ENCODE data around the gene NPNT. TPM values are rescaled to one million over a fixed set of nuclear protein-coding genes. Genes with fewer than 3 reads are reported as not detected.
"Not testable (repeated sequence)": the region's sequence is repeated elsewhere in the genome, so short reads cannot be mapped to it uniquely, and the experiment has no call there.

NPNT gene
- 100 to 1,000 TPM; 176 to 246 (median 217) TPM for polyA plus RNA-seq (ENCODE audit: insufficient read length in 4 of 4)

DNA sequence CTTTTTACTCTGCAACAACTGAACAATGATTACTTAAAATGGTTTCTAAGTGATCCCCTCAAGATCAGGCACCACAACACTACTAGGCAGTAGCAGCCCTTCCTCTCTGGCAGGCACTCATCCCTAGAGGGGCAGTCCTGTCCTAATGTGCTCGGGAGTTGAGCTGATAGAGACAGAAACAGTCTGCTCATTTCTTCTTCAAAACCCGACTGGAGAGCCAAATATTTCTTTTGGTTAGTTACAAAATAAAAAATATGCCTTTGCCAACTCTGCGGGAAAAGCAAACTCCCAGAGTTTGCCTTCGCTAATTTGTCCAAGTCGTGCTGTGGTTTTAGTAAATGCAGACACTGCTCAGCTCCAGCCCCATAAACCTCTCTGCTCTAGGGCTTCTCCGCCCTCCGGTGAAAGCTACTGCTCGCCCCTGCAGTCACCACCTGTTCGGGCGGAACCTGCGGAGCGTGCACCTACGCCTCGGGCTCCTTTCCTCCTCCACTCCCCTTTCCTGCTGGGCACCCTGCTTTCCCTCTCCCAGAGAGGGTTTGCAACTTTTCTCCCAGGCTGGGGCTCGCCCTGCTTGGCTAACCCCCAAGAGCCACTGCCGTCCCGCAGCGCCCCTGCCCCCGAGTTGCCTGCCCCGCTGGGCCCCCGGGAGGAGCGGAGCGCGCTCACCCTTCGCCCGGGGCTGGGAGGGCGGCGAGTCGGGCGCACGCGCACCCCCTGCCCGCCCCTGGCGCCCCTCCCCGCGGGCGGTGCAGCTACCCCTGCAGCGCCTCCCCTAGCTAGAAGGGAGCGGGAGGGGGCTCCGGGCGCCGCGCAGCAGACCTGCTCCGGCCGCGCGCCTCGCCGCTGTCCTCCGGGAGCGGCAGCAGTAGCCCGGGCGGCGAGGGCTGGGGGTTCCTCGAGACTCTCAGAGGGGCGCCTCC is at the start of gene NPNT:
Gene NPNT (plus strand): TSS at position 812 of the 923 bp plus-strand sequence. CDS start 182 bp downstream, outside the sequence.
- peak in 3 of 4 donors; percentile 28 to 38 (median 32) for DNase-seq (ENCODE audit: low read depth in 4 of 4, low spot score in 3 of 4)

DNA sequence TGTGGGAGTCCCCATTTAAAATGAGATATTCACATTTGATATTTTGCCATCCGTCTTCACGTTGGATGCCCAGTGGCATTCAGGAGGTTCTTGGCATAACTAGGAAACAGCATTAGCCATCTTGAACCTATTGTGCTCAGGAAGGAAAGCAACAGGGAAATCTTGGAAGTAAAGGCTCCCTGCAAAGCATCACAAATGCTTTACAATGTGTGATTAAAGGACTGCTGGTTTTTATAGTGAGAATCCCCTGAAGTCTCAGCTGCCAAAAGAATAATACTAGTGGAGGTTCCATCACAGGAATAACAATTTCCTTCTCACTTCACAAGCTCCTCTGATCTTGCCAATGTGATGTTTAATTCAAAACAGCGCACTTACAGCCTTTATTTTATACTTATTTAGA is 49.7 kb upstream of the NPNT start:
- no peak for DNase-seq (ENCODE audit: low read depth in 4 of 4, low spot score in 3 of 4)

DNA sequence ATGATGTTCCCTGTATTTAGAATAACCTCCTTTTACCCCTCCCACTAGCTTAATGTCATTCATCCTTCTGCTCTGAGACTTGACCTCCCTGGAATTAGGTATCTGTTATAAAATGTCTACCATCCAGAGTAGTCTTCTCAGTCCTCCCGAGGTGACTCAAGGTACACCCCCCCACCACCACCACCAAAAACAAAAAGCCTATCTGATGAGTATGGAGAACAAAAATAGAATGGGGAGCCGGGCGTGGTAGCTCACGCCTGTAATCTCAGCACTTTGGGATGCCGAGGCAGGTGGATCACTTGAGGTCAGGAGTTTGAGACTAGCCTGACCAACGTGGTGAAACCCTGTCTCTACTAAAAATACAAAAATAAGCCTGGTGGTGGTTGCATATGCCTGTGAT is 46.9 kb upstream of the NPNT start:
- DNase-seq (ENCODE audit: low read depth in 4 of 4, low spot score in 3 of 4), result not testable (repeated sequence)

DNA sequence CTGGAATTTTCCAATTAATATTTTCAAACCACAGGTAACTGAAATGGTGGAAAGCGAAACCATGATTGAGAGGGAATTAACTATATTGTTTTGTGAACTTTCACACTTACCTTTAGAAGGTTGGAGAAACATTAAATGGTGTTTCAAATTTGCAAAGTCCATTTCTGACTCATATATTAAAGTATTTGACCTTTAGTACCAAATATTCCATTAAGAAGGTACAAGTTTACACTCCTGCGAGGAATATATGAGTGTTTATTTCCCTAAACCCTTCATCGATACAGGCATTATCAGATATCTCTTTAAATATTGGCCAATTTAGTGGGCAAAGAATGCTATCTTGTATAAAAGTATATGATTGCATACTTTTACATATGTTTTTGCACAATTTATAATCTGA is 44.1 kb upstream of the NPNT start:
- no peak for DNase-seq (ENCODE audit: low read depth in 4 of 4, low spot score in 3 of 4)

- not testable (repeated sequence) for DNase-seq (ENCODE audit: low read depth in 4 of 4, low spot score in 3 of 4)
Observed at GRCh38 chr4:105852230-105852629, 43.0 kb upstream of the NPNT start.

DNA sequence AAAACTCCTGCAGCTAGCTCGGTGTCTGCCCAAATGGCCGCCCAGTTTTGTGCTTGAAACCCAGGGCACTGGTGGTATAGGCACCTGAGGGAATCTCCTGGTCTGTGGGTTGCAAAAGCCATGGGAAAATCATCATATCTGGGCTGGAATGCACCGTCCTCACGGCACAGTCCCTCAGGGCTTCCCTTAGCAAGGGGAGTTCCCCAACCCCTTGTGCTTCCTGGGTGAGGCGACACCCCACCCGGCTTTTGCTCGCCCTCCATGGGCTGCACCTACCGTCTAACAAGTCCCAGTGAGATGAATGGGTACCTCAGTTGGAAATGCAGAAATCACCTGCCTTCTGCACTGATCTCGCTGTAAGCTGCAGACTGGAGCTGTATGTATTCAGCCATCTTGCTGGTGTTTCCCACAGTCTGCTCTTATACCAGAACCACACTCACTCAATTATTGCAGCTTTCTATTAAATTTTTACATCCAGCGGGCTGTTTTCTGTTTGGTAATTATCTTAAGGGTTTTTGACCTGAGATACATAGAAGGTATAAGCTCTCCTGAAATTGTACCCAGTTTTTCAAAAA is 36.7 kb upstream of the NPNT start:
- DNase-seq (ENCODE audit: low read depth in 4 of 4, low spot score in 3 of 4), result no peak

- DNase-seq (ENCODE audit: low read depth in 4 of 4, low spot score in 3 of 4), result no peak
Observed at GRCh38 chr4:105859233-105859632, 36.0 kb upstream of the NPNT start.

DNA sequence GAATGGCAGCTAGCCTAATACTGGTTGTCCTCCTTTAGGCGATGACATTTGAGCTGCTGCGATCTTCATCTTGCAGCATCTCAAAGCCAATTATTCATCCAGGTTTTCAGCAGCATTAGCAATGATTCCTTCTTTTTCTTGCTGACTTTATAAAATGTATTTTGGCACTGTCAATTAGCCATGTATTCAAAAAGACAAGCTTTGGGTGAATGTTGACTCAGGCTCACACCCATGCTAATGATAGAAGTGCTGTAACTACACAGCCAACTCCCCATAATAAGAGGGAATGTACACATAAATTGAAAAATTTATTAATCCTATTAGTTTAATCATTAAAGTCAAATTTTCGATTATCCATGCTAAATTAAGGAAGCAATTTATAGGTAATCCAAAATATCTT is 24.3 kb upstream of the NPNT start:
- no peak for DNase-seq (ENCODE audit: low read depth in 4 of 4, low spot score in 3 of 4)

GRCh38 chr4:105871997-105872396 is 23.3 kb upstream of the NPNT start:
- DNase-seq (ENCODE audit: low read depth in 4 of 4, low spot score in 3 of 4), result no peak

DNA sequence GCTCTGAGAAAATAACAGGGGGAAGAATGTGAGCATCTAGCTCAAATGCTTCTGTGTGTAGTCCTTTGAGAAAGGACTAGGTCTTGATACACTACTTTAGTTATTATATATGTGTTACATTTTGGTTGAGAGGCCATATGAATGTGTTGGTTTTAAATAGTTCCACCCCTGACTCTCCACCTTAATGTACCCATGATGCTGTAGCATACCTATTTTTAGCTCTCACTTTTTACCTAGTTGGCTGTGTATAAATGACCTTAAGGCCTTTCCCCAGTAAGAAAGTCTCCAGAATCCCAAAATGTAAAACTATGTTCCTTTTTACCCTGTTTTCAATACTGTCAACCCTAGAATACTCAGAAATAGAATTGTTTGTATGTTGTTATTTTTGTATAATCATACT is 20.0 kb upstream of the NPNT start:
- DNase-seq (ENCODE audit: low read depth in 4 of 4, low spot score in 3 of 4), result no peak

DNA sequence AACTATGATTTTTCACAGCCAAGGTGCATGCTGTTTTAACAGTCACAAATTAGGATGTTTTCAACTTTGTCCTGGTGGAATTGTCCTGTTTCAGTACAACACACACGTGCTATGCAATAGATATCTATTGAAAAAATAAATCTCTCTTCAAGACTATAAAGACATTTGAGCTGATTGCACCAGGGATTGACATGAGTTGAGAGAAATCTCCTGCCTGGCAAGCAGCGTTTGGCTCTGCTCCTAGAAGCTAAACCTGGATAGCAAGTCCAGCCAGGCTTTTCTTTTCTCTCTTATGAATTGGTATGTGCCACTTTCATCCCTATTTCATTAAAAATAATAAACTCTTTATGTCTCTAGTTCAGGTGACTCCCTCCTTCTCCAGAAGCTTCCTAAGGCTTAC is 16.6 kb upstream of the NPNT start:
- no peak for DNase-seq (ENCODE audit: low read depth in 4 of 4, low spot score in 3 of 4)

DNA sequence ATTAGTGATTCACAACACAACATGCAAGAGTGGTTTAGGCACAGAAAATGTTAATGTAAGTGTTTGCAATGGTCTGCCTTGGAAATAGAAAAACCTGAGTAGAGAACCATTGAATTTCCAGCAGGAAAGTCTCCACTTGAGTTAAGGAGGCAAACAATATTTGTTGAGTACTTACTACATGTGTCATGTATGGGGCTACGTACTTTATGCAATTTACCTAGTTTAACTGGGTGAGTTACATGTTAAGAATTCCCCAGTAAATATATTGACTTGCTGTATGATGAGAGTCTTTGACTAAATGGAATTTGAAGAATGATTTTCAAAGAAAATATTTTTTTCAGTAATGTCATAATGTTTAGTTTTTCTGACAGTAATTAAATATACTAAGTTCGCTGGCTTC is 7.8 kb upstream of the NPNT start:
- no peak for DNase-seq (ENCODE audit: low read depth in 4 of 4, low spot score in 3 of 4)

GRCh38 chr4:105895583-105896460 is 551 bp downstream of the NPNT start:
- DNase-seq (ENCODE audit: low read depth in 4 of 4, low spot score in 3 of 4), result peak in 3 of 4 donors; percentile 22 to 41 (median 31)

- peak in 1 of 4 donors; percentile 7 for DNase-seq (ENCODE audit: low read depth in 4 of 4, low spot score in 3 of 4)
Observed at GRCh38 chr4:105896461-105896942, 1.2 kb downstream of the NPNT start.

DNA sequence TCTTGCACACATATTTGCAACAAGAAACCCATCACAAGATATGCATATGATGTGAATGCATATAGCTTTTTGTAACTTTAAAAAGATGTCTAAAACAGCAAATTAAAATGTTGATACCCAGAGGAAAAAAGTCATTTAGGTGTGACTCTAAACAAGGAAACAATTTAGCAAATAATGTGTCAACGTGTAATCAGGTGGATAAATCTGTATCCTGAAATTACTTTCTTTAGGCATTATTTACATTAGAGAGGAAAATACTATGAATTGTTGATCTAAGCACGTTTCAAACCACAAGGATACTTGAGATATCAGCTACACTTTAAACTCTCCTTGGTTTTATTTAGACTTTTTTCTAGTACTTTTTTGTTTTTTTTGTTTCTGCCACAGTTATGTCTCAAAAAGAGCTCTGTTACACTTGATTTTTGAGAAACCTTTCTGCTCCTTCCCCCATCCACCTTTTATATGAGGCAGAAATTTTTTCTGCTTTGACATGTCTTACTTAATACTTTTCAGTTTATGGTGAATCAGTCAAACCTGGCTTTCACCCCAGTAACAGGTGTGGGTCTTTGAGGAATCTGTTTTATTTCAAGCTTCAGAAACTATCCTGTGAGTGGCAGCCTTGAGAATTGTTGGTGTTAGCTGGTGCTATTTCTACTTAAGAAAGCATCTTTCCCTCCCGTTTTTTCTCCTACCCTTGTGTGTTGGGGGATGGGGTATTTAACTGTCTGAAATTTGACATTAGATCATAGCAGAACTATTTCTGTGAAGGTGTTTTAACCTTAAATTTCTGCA is 1.9 kb downstream of the NPNT start:
- no peak for DNase-seq (ENCODE audit: low read depth in 4 of 4, low spot score in 3 of 4)

GRCh38 chr4:105900541-105900940 is 5.3 kb downstream of the NPNT start:
- DNase-seq (ENCODE audit: low read depth in 4 of 4, low spot score in 3 of 4), result no peak

GRCh38 chr4:105902550-105903262 is 7.4 kb downstream of the NPNT start:
- no peak for DNase-seq (ENCODE audit: low read depth in 4 of 4, low spot score in 3 of 4)

- no peak for DNase-seq (ENCODE audit: low read depth in 4 of 4, low spot score in 3 of 4)
Observed at GRCh38 chr4:105909787-105910281, 14.6 kb downstream of the NPNT start.

DNA sequence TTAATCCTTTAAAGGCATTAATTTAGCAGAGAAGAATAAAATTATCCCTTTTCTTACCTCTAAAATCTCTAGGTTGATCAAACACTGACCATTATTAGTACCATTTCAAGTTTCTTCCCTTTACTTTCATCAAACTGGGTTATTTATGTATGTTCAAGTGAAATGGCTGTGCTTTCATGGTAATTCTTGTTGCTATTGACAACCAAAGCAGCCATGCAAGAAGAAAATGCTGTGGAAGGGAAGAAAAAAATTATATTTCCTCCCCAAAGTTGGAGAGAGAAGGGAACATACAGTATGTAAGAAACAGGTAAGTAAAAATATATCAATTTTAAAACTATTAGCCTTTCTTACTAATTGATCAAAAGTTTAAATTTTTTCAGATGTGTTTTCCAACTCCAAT is 16.2 kb downstream of the NPNT start:
- DNase-seq (ENCODE audit: low read depth in 4 of 4, low spot score in 3 of 4), result no peak
